MCF 10A (cell line): Measurements from ENCODE around the gene PRMT1. TPM values are rescaled to one million over a fixed set of nuclear protein-coding genes. Genes with fewer than 3 reads are reported as not detected.

Experiments
- BruUV-seq: library from RNA; stranded (reverse); fragments of 400-500 nt; replicated peaks from 2 replicates; lab custom pipeline; 2021; lab: Mats Ljungman, UMichigan
- CTCF ChIA-PET: fragments of 300-600 bp; sonication (Branson Sonifier 250); formaldehyde crosslinking; extraction: SDS; loops from one replicate; lab custom pipeline; 2021; ENCODE audit warnings: antibody characterized with exemption, inconsistent platforms; lab: Yijun Ruan, JAX
- POLR2A ChIA-PET: fragments of 300-600, 350-650 bp; sonication (Branson Sonifier 250); formaldehyde crosslinking; extraction: SDS; loops from one replicate; lab custom pipeline; 2020; ENCODE audit warnings: antibody characterized with exemption, inconsistent platforms; lab: Yijun Ruan, JAX
- DNase-seq: peaks from one replicate; pipeline ENCODE4 v3.0.0-alpha.2; 2018; ENCODE audit not compliant: unreplicated experiment
- H3K27ac Mint-ChIP-seq: one replicate; pipeline ENCODE4 v1.8.0; 2022; ENCODE audit warnings: mild to moderate bottlenecking, low read depth, mixed read lengths; ENCODE audit not compliant: unreplicated experiment
- H3K27me3 Mint-ChIP-seq: one replicate; pipeline ENCODE4 v1.8.0; 2022; ENCODE audit warnings: mixed read lengths; ENCODE audit not compliant: insufficient read depth, unreplicated experiment
- H3K36me3 Mint-ChIP-seq: one replicate; pipeline ENCODE4 v1.8.0; 2022; ENCODE audit warnings: mild to moderate bottlenecking, moderate library complexity, mixed read lengths; ENCODE audit not compliant: insufficient read depth, unreplicated experiment
- H3K4me1 Mint-ChIP-seq: one replicate; pipeline ENCODE4 v1.8.0; 2022; ENCODE audit warnings: mixed read lengths; ENCODE audit not compliant: insufficient read depth, unreplicated experiment
- H3K4me3 Mint-ChIP-seq: one replicate; pipeline ENCODE4 v1.8.0; 2022; ENCODE audit warnings: mild to moderate bottlenecking, moderate library complexity, mixed read lengths; ENCODE audit not compliant: unreplicated experiment
- H3K9me3 Mint-ChIP-seq: one replicate; pipeline ENCODE4 v1.8.0; 2022; ENCODE audit warnings: mixed read lengths; ENCODE audit not compliant: unreplicated experiment
- CTCF ChIP-seq: fragments of 200-600 bp; IDR thresholded peaks from one replicate; pipeline ENCODE4 v1.8.0; 2022; ENCODE audit warnings: antibody characterized with exemption, mild to moderate bottlenecking; ENCODE audit not compliant: unreplicated experiment
- intact Hi-C: fragments of 100-400 bp; cut with micrococcal nuclease; formaldehyde crosslinking; loops from 2 replicates; pipeline ENCODE4 v1.14.1; 2022
- total RNA-seq: library from RNA; stranded (reverse); gene quantifications from 2 replicates; pipeline ENCODE4 v1.2.3, GENCODE V29; 2022

PRMT1 gene
- total RNA-seq, 1 experiment from 2014 or later: 304 TPM

- peaks cover 14% of the 10 kb centered on the region for H3K4me1 Mint-ChIP-seq
- ChIA-PET CTCF (interaction anchor here (0.6 to 0.7 kb wide), 2 partner anchors 121 to 220 kb away, joined by 3 to 6 read pairs; no protein-coding TSS in a partner anchor), POLR2A (interaction anchor here (0.6 kb wide), 1 partner anchor 69 kb away, joined by 3 read pairs; no protein-coding TSS in a partner anchor)
- H3K4me3 Mint-ChIP-seq: no peak overlapping the region
- intact Hi-C loops: no loop called here
- TF ChIP-seq CTCF: no peak
- H3K27me3 Mint-ChIP-seq: no peaks in the 10 kb centered on the region
- H3K9me3 Mint-ChIP-seq: no peaks in the 10 kb centered on the region
- DNase-seq: no peak
- no TSS peak for BruUV-seq
- H3K36me3 Mint-ChIP-seq: peaks cover 24% of the 10 kb centered on the region
- no peak overlapping the region for H3K27ac Mint-ChIP-seq
These were observed 15.1 kb downstream of the PRMT1 start for GRCh38 chr19:49692147-49692506.

GRCh38 chr19:49696115-49696514, 19.0 kb downstream of the PRMT1 start:
- DNase-seq: no peak
- BruUV-seq: no TSS peak
- no peak for TF ChIP-seq CTCF
- Mint-ChIP-seq H3K4me3 (no peak overlapping the region), H3K36me3 (no peaks in the 10 kb centered on the region), H3K27ac (no peak overlapping the region), H3K27me3 (no peaks in the 10 kb centered on the region), H3K4me1 (no peaks in the 10 kb centered on the region), H3K9me3 (no peaks in the 10 kb centered on the region)
- CTCF ChIA-PET: interaction anchor here (1.4 to 1.7 kb wide), 3 partner anchors 11 to 22 kb away, joined by 5 to 8 read pairs (median 5); no protein-coding TSS in a partner anchor
- POLR2A ChIA-PET: no interaction called here
- intact Hi-C loops: no loop called here

DNA sequence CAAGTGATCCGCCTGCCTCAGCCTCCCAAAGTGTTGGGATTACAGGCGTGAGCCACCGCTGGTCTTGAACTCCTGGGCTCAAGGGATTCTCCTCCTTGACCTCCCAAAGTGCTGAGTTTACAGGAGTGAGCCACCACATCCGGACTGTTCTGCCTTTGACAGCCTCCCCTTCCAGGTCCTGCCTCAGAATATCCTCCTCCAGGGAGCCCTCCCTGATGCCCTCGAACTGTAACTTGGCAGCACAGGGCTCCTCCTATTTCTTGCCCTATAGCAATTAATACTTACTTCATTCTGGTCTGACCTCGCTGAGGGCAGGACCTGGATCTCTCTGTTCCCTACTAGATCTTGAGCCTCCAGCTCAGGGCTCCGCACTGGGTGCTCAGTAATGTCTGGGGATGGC, 19.8 kb downstream of the PRMT1 start:
- no peak for DNase-seq
- H3K27me3 Mint-ChIP-seq: no peaks in the 10 kb centered on the region
- POLR2A ChIA-PET: interaction anchor here (1.0 kb wide), 1 partner anchor 40 kb away, joined by 3 read pairs; no protein-coding TSS in a partner anchor
- H3K4me1 Mint-ChIP-seq: no peaks in the 10 kb centered on the region
- no TSS peak for BruUV-seq
- no peak for TF ChIP-seq CTCF
- H3K4me3 Mint-ChIP-seq: no peak overlapping the region
- CTCF ChIA-PET: no interaction called here
- no peaks in the 10 kb centered on the region for H3K36me3 Mint-ChIP-seq
- intact Hi-C loops: no loop called here
- H3K9me3 Mint-ChIP-seq: no peaks in the 10 kb centered on the region
- no peak overlapping the region for H3K27ac Mint-ChIP-seq

- H3K36me3 Mint-ChIP-seq: no peaks in the 10 kb centered on the region
- H3K9me3 Mint-ChIP-seq: no peaks in the 10 kb centered on the region
- no peak for DNase-seq
- no peaks in the 10 kb centered on the region for H3K27me3 Mint-ChIP-seq
- no peak overlapping the region for H3K4me3 Mint-ChIP-seq
- intact Hi-C loops: no loop called here
- no TSS peak for BruUV-seq
- H3K4me1 Mint-ChIP-seq: peaks cover 5% of the 10 kb centered on the region
- H3K27ac Mint-ChIP-seq: no peak overlapping the region
- ChIA-PET POLR2A (no interaction called here), CTCF (interaction anchor here (0.7 to 1.9 kb wide), 2 partner anchors 18 to 952 kb away, joined by 3 to 8 read pairs; no protein-coding TSS in a partner anchor)
- no peak for TF ChIP-seq CTCF
These were observed 22.3 kb downstream of the PRMT1 start for GRCh38 chr19:49699364-49699763.
